ENCODE measurements around the gene C16orf92.

Gene C16orf92

GRCh38 chr16:30002614-30003346 is 20.2 kb upstream of the C16orf92 start:
- H3K27me3 ChIP-seq (ENCODE audit: insufficient read depth, low read depth, severe bottlenecking): no peaks in the 10 kb centered on the region
- DNase-seq: no peak
- no peak overlapping the region; the same call in 1 of the 2 replicates for H3K27ac ChIP-seq
- TF ChIP-seq CTCF (IDR thresholded peaks at IDR 0.05; ENCODE audit: low read depth, low read length): no peak
- peaks cover 41% of the 10 kb centered on the region for H3K36me3 ChIP-seq
- H3K9me3 ChIP-seq (ENCODE audit: severe bottlenecking): no peaks in the 10 kb centered on the region
- H3K4me3 ChIP-seq (ENCODE audit: low read depth, low read length): no peak overlapping the region

- H3K27me3 ChIP-seq (ENCODE audit: insufficient read depth, low read depth, severe bottlenecking): no peaks in the 10 kb centered on the region
- H3K36me3 ChIP-seq: peaks cover 35% of the 10 kb centered on the region
- no peaks in the 10 kb centered on the region for H3K9me3 ChIP-seq (ENCODE audit: severe bottlenecking)
- no peak for TF ChIP-seq CTCF (IDR thresholded peaks at IDR 0.05; ENCODE audit: low read depth, low read length)
- H3K4me3 ChIP-seq (ENCODE audit: low read depth, low read length): no peak overlapping the region
- no peak for DNase-seq
- peak overlapping the region; percentile 69 for H3K27ac ChIP-seq
Observed at GRCh38 chr16:30003670-30004423, 19.2 kb upstream of the C16orf92 start.

DNA sequence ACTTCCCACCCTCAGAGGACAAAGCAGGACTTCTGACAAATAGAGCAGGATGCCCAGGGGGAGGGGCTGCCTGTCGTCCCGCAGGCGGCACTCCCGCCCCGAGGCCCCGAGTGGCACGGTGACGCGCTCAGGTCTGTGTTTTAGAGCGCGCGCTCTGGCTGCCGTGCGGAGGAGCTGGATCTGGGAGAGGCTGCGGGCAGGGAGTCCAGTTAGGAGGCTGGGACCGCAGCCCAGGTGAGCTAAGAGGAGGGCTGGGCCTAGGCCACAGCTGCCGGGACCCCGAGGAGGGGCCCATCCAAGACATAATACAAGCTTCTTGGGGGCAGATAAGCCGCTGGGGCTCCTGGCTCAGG is 18.6 kb upstream of the C16orf92 start:
- no peak for DNase-seq
- no peaks in the 10 kb centered on the region for H3K27me3 ChIP-seq (ENCODE audit: insufficient read depth, low read depth, severe bottlenecking)
- peak overlapping the region; percentile 69 for H3K27ac ChIP-seq
- TF ChIP-seq CTCF (IDR thresholded peaks at IDR 0.05; ENCODE audit: low read depth, low read length): no peak
- no peaks in the 10 kb centered on the region for H3K9me3 ChIP-seq (ENCODE audit: severe bottlenecking)
- no peak overlapping the region for H3K4me3 ChIP-seq (ENCODE audit: low read depth, low read length)
- peaks cover 35% of the 10 kb centered on the region for H3K36me3 ChIP-seq

DNA sequence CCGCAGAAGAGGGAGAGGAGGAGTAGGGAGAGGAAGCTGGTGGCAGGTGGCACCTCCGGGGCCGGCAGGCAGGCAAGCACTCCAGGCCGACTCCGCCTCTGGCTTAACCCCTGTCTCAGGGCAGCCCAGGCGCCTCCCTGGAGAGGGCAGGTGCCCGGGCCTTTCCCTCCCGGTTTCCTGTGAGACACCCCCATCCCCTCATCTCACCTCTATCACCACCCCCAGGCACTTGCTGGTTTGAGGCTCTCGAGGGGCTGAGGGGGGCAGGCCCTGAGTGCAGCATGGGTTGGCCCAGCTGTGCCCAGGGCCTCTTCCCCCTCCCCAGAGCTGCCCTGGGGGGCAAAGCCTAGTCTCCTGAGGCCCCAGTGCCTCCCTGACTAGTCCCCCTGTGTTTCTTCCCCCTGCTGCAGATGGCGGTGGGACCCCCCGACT is 18.2 kb upstream of the C16orf92 start:
- Histone ChIP-seq H3K9me3 (ENCODE audit: severe bottlenecking) (no peaks in the 10 kb centered on the region), H3K4me3 (ENCODE audit: low read depth, low read length) (no peak overlapping the region), H3K36me3 (peaks cover 35% of the 10 kb centered on the region), H3K27me3 (ENCODE audit: insufficient read depth, low read depth, severe bottlenecking) (no peaks in the 10 kb centered on the region), H3K27ac (peak overlapping the region; percentile 69)
- DNase-seq: peak; percentile 72
- TF ChIP-seq CTCF (IDR thresholded peaks at IDR 0.05; ENCODE audit: low read depth, low read length): no peak

- H3K4me3 ChIP-seq (ENCODE audit: low read depth, low read length): no peak overlapping the region
- DNase-seq: peak; percentile 64
- no peaks in the 10 kb centered on the region for H3K9me3 ChIP-seq (ENCODE audit: severe bottlenecking)
- peak overlapping the region; percentile 28; the same call in 1 of the 2 replicates for H3K27ac ChIP-seq
- H3K36me3 ChIP-seq: peaks cover 35% of the 10 kb centered on the region
- TF ChIP-seq CTCF (IDR thresholded peaks at IDR 0.05; ENCODE audit: low read depth, low read length): peak; percentile 79
- H3K27me3 ChIP-seq (ENCODE audit: insufficient read depth, low read depth, severe bottlenecking): no peaks in the 10 kb centered on the region
Observed at GRCh38 chr16:30005341-30006094, 17.5 kb upstream of the C16orf92 start.
